Natural killer cell (primary cell): ENCODE results near the gene ZMYM5. TPM values are rescaled to one million over a fixed set of nuclear protein-coding genes. Genes with fewer than 3 reads are reported as not detected.
"Not testable (repeated sequence)": the region's sequence is repeated elsewhere in the genome, so short reads cannot be mapped to it uniquely, and the experiment has no call there.

Source experiments
- ATAC-seq, 3 donors: fragments of 150-1000 bp in 2 of 3; fragments of 200-7000 bp in 1 of 3; cut with Tn5 transposase; 1 replicate in 1 of 3; 2 replicates in 2 of 3; pipeline ENCODE4 v1.10.0; 2021; ENCODE audit warnings: mild to moderate bottlenecking in 2 of 3, moderate library complexity in 2 of 3
- DNase-seq, 2 donors: peaks; one replicate each; pipeline versions ENCODE4 v3.0.0 to v3.0.0-alpha.2; 2013 to 2021; ENCODE audit warnings: mixed read lengths in 1 of 2
- H3K27ac ChIP-seq: one replicate; pipeline ENCODE4 v1.5.1; 2013; ENCODE audit warnings: mild to moderate bottlenecking, low read length
- H3K27me3 ChIP-seq: one replicate; pipeline ENCODE4 v1.6.1; 2013; ENCODE audit warnings: low read length; ENCODE audit not compliant: control insufficient read depth, insufficient read depth
- H3K36me3 ChIP-seq: one replicate; pipeline ENCODE4 v1.6.1; 2013; ENCODE audit warnings: low read length; ENCODE audit not compliant: control insufficient read depth, insufficient read depth
- H3K4me1 ChIP-seq: one replicate; pipeline ENCODE4 v1.6.1; 2013; ENCODE audit warnings: low read length; ENCODE audit not compliant: control insufficient read depth, insufficient read depth
- H3K4me3 ChIP-seq: one replicate; pipeline ENCODE4 v1.5.1; 2013; ENCODE audit warnings: low read length
- H3K9me3 ChIP-seq: one replicate; pipeline ENCODE4 v1.6.1; 2013; ENCODE audit warnings: low read length; ENCODE audit not compliant: control insufficient read depth, insufficient read depth
- H3K27ac Mint-ChIP-seq, 2 donors: one replicate each; pipeline ENCODE4 v1.8.0; 2022; ENCODE audit warnings: mild to moderate bottlenecking in 2 of 2, mixed read lengths in 2 of 2, moderate library complexity in 1 of 2
- H3K27me3 Mint-ChIP-seq, 2 donors: one replicate each; pipeline ENCODE4 v1.8.0; 2022; ENCODE audit warnings: low read depth in 2 of 2, mixed read lengths in 2 of 2
- H3K36me3 Mint-ChIP-seq: one replicate; pipeline ENCODE4 v1.8.0; 2022; ENCODE audit warnings: mixed read lengths
- H3K4me1 Mint-ChIP-seq, 2 donors: one replicate each; pipeline ENCODE4 v1.8.0; 2022; ENCODE audit warnings: mixed read lengths in 2 of 2
- H3K4me3 Mint-ChIP-seq: one replicate; pipeline ENCODE4 v1.8.0; 2022; ENCODE audit warnings: mild to moderate bottlenecking, moderate library complexity, mixed read lengths
- H3K9me3 Mint-ChIP-seq, 2 donors: one replicate each; pipeline ENCODE4 v1.8.0; 2022; ENCODE audit warnings: mixed read lengths in 2 of 2
- CTCF ChIP-seq: fragments of 200-600 bp; IDR thresholded peaks from one replicate; pipeline ENCODE4 v1.8.0; 2022; ENCODE audit warnings: antibody characterized with exemption
- WGBS: methylation state at CpG from one replicate; pipeline ENCODE4 v1.1.7; 2013; ENCODE audit warnings: missing lambda C conversion rate; ENCODE audit not compliant: insufficient coverage; 5-methylcytosine and 5-hydroxymethylcytosine counted together
- intact Hi-C: fragments of 100-400 bp; cut with micrococcal nuclease; formaldehyde crosslinking; loops from one replicate; pipeline ENCODE4 v1.14.2; 2022
- total RNA-seq, 4 donors: library from RNA; stranded (reverse); fragments of 120-200 nt in 1 of 4; gene quantifications; one replicate each; pipeline versions ENCODE4 v1.2.3 to v1.2.4, GENCODE V29; 2013 to 2022

The ZMYM5 gene
- total RNA-seq: 10 to 100 TPM; 29.5 to 37.4 (median 36.0) TPM
- 39.8 TPM for total RNA-seq (2013)

- Histone ChIP-seq H3K4me3 (peak within 1 kb of the TSS; percentile 64), H3K36me3 (peaks cover 6% of the 10 kb centered on the region), H3K4me1 (peaks cover 25% of the 10 kb centered on the region), H3K9me3 (no peaks in the 10 kb centered on the region), H3K27ac (peak within 1 kb of the TSS; percentile 98), H3K27me3 (no peaks in the 10 kb centered on the region)
- peak within 1 kb of the TSS; percentile 95 for H3K4me3 Mint-ChIP-seq
- H3K36me3 Mint-ChIP-seq: no peaks in the 10 kb centered on the region
- peak within 1 kb of the TSS; percentile 91 to 94 for H3K27ac Mint-ChIP-seq
- peak; percentile 94 to 97 for DNase-seq
- no peaks in the 10 kb centered on the region for H3K9me3 Mint-ChIP-seq
- TF ChIP-seq CTCF: no peak
- intact Hi-C loops: loop anchor here (1.0 to 10.0 kb wide), 3 partner anchors 81 to 229 kb away; partner anchors contain the start of genes MPHOSPH8 and PSPC1
- peak; percentile 84 to 95 (median 88) for ATAC-seq
- WGBS: under 1% methylated on average over 79 of the region's 79 CpGs
- no peaks in the 10 kb centered on the region for H3K27me3 Mint-ChIP-seq
- peaks cover 35 to 38% of the 10 kb centered on the region in 2 donors for H3K4me1 Mint-ChIP-seq
Observed at GRCh38 chr13:19863323-19864023, at the start of gene ZMYM5. TSS of gene ZMYM5 (minus strand) at chr13:19863649. CDS start at chr13:19852180, 11,469 bp downstream.

GRCh38 chr13:19910336-19911072 is 47.1 kb upstream of the ZMYM5 start:
- no peak overlapping the region for H3K4me3 Mint-ChIP-seq
- H3K27me3 ChIP-seq: no peaks in the 10 kb centered on the region

GRCh38 chr13:19908350-19908986 is 45.0 kb upstream of the ZMYM5 start:
- DNase-seq (no peak), ATAC-seq (no peak)
- TF ChIP-seq CTCF: no peak
- no peaks in the 10 kb centered on the region for H3K9me3 Mint-ChIP-seq
- H3K27ac Mint-ChIP-seq: no peak overlapping the region
- H3K4me1 Mint-ChIP-seq: peaks cover 7 to 8% of the 10 kb centered on the region in 2 donors
- Histone ChIP-seq H3K27ac (no peak overlapping the region), H3K4me3 (no peak overlapping the region), H3K27me3 (no peaks in the 10 kb centered on the region), H3K4me1 (no peaks in the 10 kb centered on the region), H3K36me3 (no peaks in the 10 kb centered on the region), H3K9me3 (no peaks in the 10 kb centered on the region)
- no peaks in the 10 kb centered on the region for H3K27me3 Mint-ChIP-seq
- no peak overlapping the region for H3K4me3 Mint-ChIP-seq
- intact Hi-C loops: no loop called here
- WGBS: 86% methylated on average over 1 of the region's 1 CpG
- H3K36me3 Mint-ChIP-seq: no peaks in the 10 kb centered on the region

More at GRCh38 chr13:19910336-19911072, 47.1 kb upstream of the ZMYM5 start:
- no peaks in the 10 kb centered on the region for H3K4me1 ChIP-seq
- H3K4me3 ChIP-seq: no peak overlapping the region
- H3K4me1 Mint-ChIP-seq: peaks cover 7 to 8% of the 10 kb centered on the region in 2 donors
- 61% methylated on average over 9 of the region's 9 CpGs for WGBS
- ATAC-seq (peak in 2 of 3 donors; percentile 36 to 72), DNase-seq (no peak)
- no peak for TF ChIP-seq CTCF
- H3K36me3 Mint-ChIP-seq: no peaks in the 10 kb centered on the region
- no peaks in the 10 kb centered on the region for H3K9me3 Mint-ChIP-seq
- no peaks in the 10 kb centered on the region for H3K27me3 Mint-ChIP-seq
- no peak overlapping the region for H3K27ac ChIP-seq
- intact Hi-C loops: no loop called here
- no peaks in the 10 kb centered on the region for H3K36me3 ChIP-seq
- peak overlapping the region in 1 of 2 donors; percentile 52 for H3K27ac Mint-ChIP-seq
- no peaks in the 10 kb centered on the region for H3K9me3 ChIP-seq

GRCh38 chr13:19905487-19906195 is 42.2 kb upstream of the ZMYM5 start:
- H3K4me3 ChIP-seq, H3K4me1 ChIP-seq, H3K27ac Mint-ChIP-seq, H3K36me3 Mint-ChIP-seq, H3K27me3 Mint-ChIP-seq, H3K27ac ChIP-seq, H3K36me3 ChIP-seq, H3K4me3 Mint-ChIP-seq, DNase-seq, H3K9me3 ChIP-seq, ATAC-seq, H3K4me1 Mint-ChIP-seq, H3K27me3 ChIP-seq, H3K9me3 Mint-ChIP-seq, intact Hi-C loops: not testable (repeated sequence)
- WGBS: 81% methylated on average over 9 of the region's 9 CpGs
